K562 (cell line): Measurements from ENCODE around the gene USP35. TPM values are rescaled to one million over a fixed set of nuclear protein-coding genes. Genes with fewer than 3 reads are reported as not detected.
A peak's percentile ranks its signal among the peaks of the same experiment; 100 is the strongest.

Experiments used
- ATAC-seq: fragments of 200-7000 bp; cut with Tn5 transposase; 3 replicates; pipeline ENCODE4 v1.9.1; 2020; ENCODE audit warnings: moderate library complexity
- BruUV-seq: library from RNA; stranded (reverse); fragments of 400-500 nt; replicated peaks from 2 replicates; lab custom pipeline; 2021; lab: Mats Ljungman, UMichigan
- CTCF ChIA-PET: fragments of 300-600 bp; formaldehyde crosslinking; extraction: SDS; loops from one replicate; lab custom pipeline; 2021; ENCODE audit warnings: low intra/inter-chr PET ratio; lab: Yijun Ruan, JAX
- POLR2A ChIA-PET: fragments of 300-600, 350-650 bp; sonication (Branson Sonifier 250); formaldehyde crosslinking; extraction: SDS; loops from one replicate; lab custom pipeline; 2021; ENCODE audit warnings: antibody characterized with exemption, inconsistent platforms; lab: Yijun Ruan, JAX
- DNase-seq, 4 experiments: peaks; one replicate each; pipeline versions ENCODE4 v3.0.0 to v3.0.0-alpha.2; 2011 to 2018; ENCODE audit warnings: low spot score in 3 of 4, mixed read lengths in 3 of 4; ENCODE audit errors: extremely low read depth in 1 of 4
- FAIRE-seq: peaks from 2 replicates; lab custom pipeline; 2011; peaks lifted over from hg19 to GRCh38; lab: Jason Lieb, UNC
- H2AFZ ChIP-seq: 2 replicates; pipeline ENCODE4 v1.6.0; 2011; ENCODE audit warnings: low read depth, low read length, control low read depth, inconsistent platforms
- H3K27ac ChIP-seq: fragments of 200-600 bp; 3 replicates; pipeline ENCODE4 v1.8.0; 2011; ENCODE audit warnings: low read depth, mild to moderate bottlenecking, control low read depth, inconsistent platforms, low read length, moderate library complexity, mixed read lengths; ENCODE audit errors: extremely low read depth
- H3K27me3 ChIP-seq, 2 experiments: fragments of 300-600 bp in 1 of 2; 2 replicates in 1 of 2; 3 replicates in 1 of 2; pipeline versions ENCODE4 v1.6.0 to v1.8.0; 2011; ENCODE audit warnings: inconsistent platforms in 2 of 2, low read length in 2 of 2, mild to moderate bottlenecking in 1 of 2, mixed read lengths in 1 of 2, moderate library complexity in 1 of 2; ENCODE audit not compliant: control insufficient read depth in 2 of 2, insufficient read depth in 2 of 2
- H3K36me3 ChIP-seq: fragments of 300-600 bp; 3 replicates; pipeline ENCODE4 v1.8.0; 2011; ENCODE audit warnings: mild to moderate bottlenecking, low read length, inconsistent platforms; ENCODE audit not compliant: control insufficient read depth, insufficient read depth
- H3K4me1 ChIP-seq, 2 experiments: fragments of 200-600 bp in 1 of 2; replicated peaks in 1 of 2; 2 replicates in 1 of 2; 3 replicates in 1 of 2; pipeline versions ENCODE4 v1.5.1 to v1.8.0; 2011; ENCODE audit warnings: inconsistent platforms in 2 of 2, low read length in 2 of 2, mild to moderate bottlenecking in 1 of 2, mixed read lengths in 1 of 2, moderate library complexity in 1 of 2; ENCODE audit not compliant: control insufficient read depth in 2 of 2, insufficient read depth in 2 of 2
- H3K4me2 ChIP-seq: 2 replicates; pipeline ENCODE4 v1.6.1; 2011; ENCODE audit warnings: low read length, control low read depth, inconsistent platforms, mixed read lengths; ENCODE audit not compliant: insufficient read depth
- H3K4me3 ChIP-seq: fragments of 200-600 bp; sonication (generic), shearing (Covaris generic); 2 replicates; pipeline ENCODE4 v1.5.1; 2016; ENCODE audit warnings: control low read depth, inconsistent platforms
- H3K79me2 ChIP-seq: fragments of 200-600 bp; 3 replicates; pipeline ENCODE4 v1.8.0; 2011; ENCODE audit warnings: low read length, inconsistent platforms; ENCODE audit not compliant: control insufficient read depth, insufficient read depth
- H3K9ac ChIP-seq, 2 experiments: 2 replicates each; pipeline versions ENCODE4 v1.6.0 to v1.6.1; 2011; ENCODE audit warnings: low read depth in 2 of 2, low read length in 2 of 2, control low read depth in 1 of 2, inconsistent platforms in 1 of 2, mild to moderate bottlenecking in 1 of 2, mixed read lengths in 1 of 2; ENCODE audit not compliant: insufficient read depth in 1 of 2
- H3K9me1 ChIP-seq: one replicate; pipeline ENCODE4 v1.6.0; 2011; ENCODE audit warnings: inconsistent platforms, mild to moderate bottlenecking, low read length, moderate library complexity; ENCODE audit not compliant: control insufficient read depth, insufficient read depth
- H3K9me3 ChIP-seq: replicated peaks from 2 replicates; pipeline ENCODE4 v1.5.1; 2011; ENCODE audit warnings: low read depth, low read length, inconsistent platforms; ENCODE audit not compliant: control insufficient read depth, insufficient read depth
- H4K20me1 ChIP-seq: replicated peaks from 2 replicates; pipeline ENCODE4 v1.6.1; 2011; ENCODE audit warnings: low read length, inconsistent platforms, mixed read lengths; ENCODE audit not compliant: control insufficient read depth, insufficient read depth
- CBX5 ChIP-seq: IDR thresholded peaks from 2 replicates; pipeline ENCODE4 v1.6.1; 2014; ENCODE audit warnings: low read depth, borderline replicate concordance
- CEBPG ChIP-seq, 3 experiments: fragments of 200-800 bp in 1 of 3; sonication (Bioruptor generic) in 1 of 3; sonication (generic) in 1 of 3; formaldehyde crosslinking in 1 of 3; IDR thresholded peaks in 2 of 3; conservative IDR thresholded peaks in 1 of 3; 2 replicates each; pipeline versions ENCODE4 v1.6.1 to v1.8.0; 2016 to 2022; ENCODE audit warnings: missing compliant biosample characterization in 2 of 3, missing genetic modification characterization in 2 of 3, mild to moderate bottlenecking in 1 of 3, missing genetic modification reagents in 1 of 3
- EP400 ChIP-seq: fragments of 450-650 bp; IDR thresholded peaks from 2 replicates; pipeline ENCODE4 v1.6.1; 2017; ENCODE audit warnings: antibody characterized with exemption, mild to moderate bottlenecking, moderate library complexity
- FOS ChIP-seq: IDR thresholded peaks from 3 replicates; pipeline ENCODE4 v1.6.1; 2011; ENCODE audit not compliant: insufficient read length; ENCODE audit errors: extremely low read depth
- MAFG ChIP-seq: fragments of 450-650 bp; conservative IDR thresholded peaks from 2 replicates; pipeline ENCODE4 v1.6.1; 2016; ENCODE audit warnings: missing genetic modification characterization, missing compliant biosample characterization
- NELFE ChIP-seq: IDR thresholded peaks from 2 replicates; pipeline ENCODE4 v1.6.1; 2011; ENCODE audit warnings: mild to moderate bottlenecking; ENCODE audit not compliant: insufficient read depth, insufficient read length
- NKRF ChIP-seq: fragments of 450-650 bp; IDR thresholded peaks from 2 replicates; pipeline ENCODE4 v1.6.1; 2016; ENCODE audit warnings: borderline replicate concordance
- SAFB ChIP-seq: fragments of 200-400 bp; formaldehyde crosslinking; IDR thresholded peaks from 2 replicates; pipeline ENCODE4 v1.6.1; 2017; ENCODE audit warnings: low read depth, low read length, borderline replicate concordance
- STAT5B ChIP-seq: fragments of 250-450 bp; sonication (Bioruptor Pico); IDR thresholded peaks from 2 replicates; pipeline ENCODE4 v1.8.0; 2021; ENCODE audit warnings: mild to moderate bottlenecking, inconsistent platforms
- TGIF2 ChIP-seq: sonication (generic); formaldehyde crosslinking; IDR thresholded peaks from 2 replicates; pipeline ENCODE4 v1.8.1; 2022; ENCODE audit warnings: mild to moderate bottlenecking, missing genetic modification reagents, moderate library complexity
- ZFP36 ChIP-seq: fragments of 150-350 bp; IDR thresholded peaks from 2 replicates; pipeline ENCODE4 v1.6.1; 2018; ENCODE audit warnings: low read length, low read depth; ENCODE audit not compliant: partially characterized antibody
- ZNF3 ChIP-seq: fragments of 250-450 bp; sonication (Bioruptor Pico); IDR thresholded peaks from 2 replicates; pipeline ENCODE4 v1.5.0; 2021; ENCODE audit warnings: mild to moderate bottlenecking, moderate library complexity
- ZNF551 ChIP-seq: fragments of 250-450 bp; sonication (Bioruptor Pico); IDR thresholded peaks from 2 replicates; pipeline ENCODE4 v1.5.0; 2021; ENCODE audit warnings: mild to moderate bottlenecking, moderate library complexity
- ZNF57 ChIP-seq: fragments of 450-650 bp; formaldehyde crosslinking; IDR thresholded peaks from 2 replicates; pipeline ENCODE4 v1.4.0; 2020; ENCODE audit warnings: mild to moderate bottlenecking, moderate library complexity
- WGBS: fragments of 100-300 bp; shearing (Covaris generic); methylation state at CpG from one replicate; pipeline ENCODE4 v1.1.6; 2016; ENCODE audit warnings: low coverage, mixed read lengths; ENCODE audit not compliant: insufficient coverage; ENCODE audit errors: missing lambda C conversion rate; 5-methylcytosine and 5-hydroxymethylcytosine counted together
- in situ Hi-C: fragments of 300-500 bp; cut with MboI; formaldehyde crosslinking; loops from 4 replicates; pipeline ENCODE4 v1.15.0; 2018; ENCODE audit warnings: inconsistent platforms, mixed read lengths
- intact Hi-C: fragments of 100-400 bp; cut with micrococcal nuclease; formaldehyde crosslinking; loops from 2 replicates; pipeline ENCODE4 v1.14.2; 2022
- polyA plus RNA-seq, 8 experiments: library from polyadenylated mRNA; depleted of rRNA in 4 of 8; stranded (reverse) in 5 of 8; unstranded in 3 of 8; fragments of >200 nt; fragmentation: Nextera tagmentation in 2 of 8; fragmentation: Illumina TruSeq in 1 of 8; extraction: Ambion mirVana in 2 of 8; extraction: Trizol in 1 of 8; gene quantifications; 2 replicates each; pipeline versions ENCODE4 v1.2.1 to v1.2.3, GENCODE V29; 2011 to 2014; ENCODE audit warnings: inconsistent platforms in 1 of 8, missing spikeins in 1 of 8
- total RNA-seq, 7 experiments: library from RNA; depleted of rRNA in 6 of 7; stranded (reverse); fragments of >200 nt in 6 of 7; fragmentation: Illumina TruSeq in 2 of 7; extraction: Trizol in 2 of 7; gene quantifications; 2 replicates each; pipeline versions ENCODE4 v1.2.1 to v1.2.3, GENCODE V29; 2011 to 2021; ENCODE audit warnings: low replicate concordance in 1 of 7
- TF ChIP-seq, protein P1 (sequence below), 2 experiments: fragments of 450-650 bp; IDR thresholded peaks; 2 replicates each; pipeline ENCODE4 v1.6.1; 2016
- TF ChIP-seq, protein P2 (sequence below): fragments of 250-450 bp; sonication (Bioruptor Pico); IDR thresholded peaks from 2 replicates; pipeline ENCODE4 v1.5.1; 2021; ENCODE audit warnings: mild to moderate bottlenecking

The USP35 gene
- total and polyA plus RNA-seq, 9 of the 15 experiments (the other 6 are each of a cell fraction or from before 2014, with no cell fraction given), result 0.01 to 4.8 (median 3.6) TPM

- no peak for TF ChIP-seq ZNF3 (CRISPR knock-in tag)
- TF ChIP-seq SAFB, result no peak
- TF ChIP-seq, protein P1, sequence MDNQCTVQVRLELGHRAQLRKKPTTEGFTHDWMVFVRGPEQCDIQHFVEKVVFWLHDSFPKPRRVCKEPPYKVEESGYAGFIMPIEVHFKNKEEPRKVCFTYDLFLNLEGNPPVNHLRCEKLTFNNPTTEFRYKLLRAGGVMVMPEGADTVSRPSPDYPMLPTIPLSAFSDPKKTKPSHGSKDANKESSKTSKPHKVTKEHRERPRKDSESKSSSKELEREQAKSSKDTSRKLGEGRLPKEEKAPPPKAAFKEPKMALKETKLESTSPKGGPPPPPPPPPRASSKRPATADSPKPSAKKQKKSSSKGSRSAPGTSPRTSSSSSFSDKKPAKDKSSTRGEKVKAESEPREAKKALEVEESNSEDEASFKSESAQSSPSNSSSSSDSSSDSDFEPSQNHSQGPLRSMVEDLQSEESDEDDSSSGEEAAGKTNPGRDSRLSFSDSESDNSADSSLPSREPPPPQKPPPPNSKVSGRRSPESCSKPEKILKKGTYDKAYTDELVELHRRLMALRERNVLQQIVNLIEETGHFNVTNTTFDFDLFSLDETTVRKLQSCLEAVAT (IDR thresholded peaks at IDR 0.05), result no peak
- no peak for TF ChIP-seq EP400
- no peak for TF ChIP-seq FOS
- TF ChIP-seq, all 486 proteins: peak for 3
Observed at GRCh38 chr11:78199015-78199652, 10.4 kb downstream of the USP35 start (continued).

DNA sequence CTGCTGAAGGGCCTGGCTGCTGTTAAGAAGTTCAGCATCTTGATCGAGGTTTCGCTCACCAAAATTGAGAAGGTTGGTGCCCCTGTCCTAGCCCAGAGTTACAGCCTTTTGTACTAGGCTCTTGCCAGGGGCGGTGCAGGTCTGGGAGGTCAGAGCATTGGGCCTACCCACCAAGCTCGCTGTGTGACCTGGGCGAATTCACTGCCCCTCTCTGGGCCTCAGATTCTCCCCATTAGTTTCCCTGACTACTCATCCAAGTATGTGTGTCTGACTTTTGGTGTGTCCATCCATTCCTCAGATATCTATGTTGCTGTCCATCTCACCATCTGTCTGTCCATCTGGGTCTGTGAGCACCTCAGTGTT, 10.9 kb downstream of the USP35 start:
- 0 out of 2 replicates have a peak, but pooled peaks cover 6% of the 10 kb centered on the region for H4K20me1 ChIP-seq
- no peak overlapping the region for H3K4me2 ChIP-seq
- ChIA-PET POLR2A (interaction anchor here (1.2 kb wide), 1 partner anchor 10 kb away, joined by 3 read pairs; no protein-coding TSS in a partner anchor), CTCF (no interaction called here)
- WGBS, result 79% methylated on average over 4 of the region's 5 CpGs
- H3K36me3 ChIP-seq, result peaks cover 7% of the 10 kb centered on the region; the same call in 1 of the 3 replicates
- H2AFZ ChIP-seq, result no peak overlapping the region
- H3K27ac ChIP-seq, result no peak overlapping the region
- no peaks in the 10 kb centered on the region for H3K79me2 ChIP-seq
- FAIRE-seq (no peak), DNase-seq (no peak), ATAC-seq (no peak)
- H3K9ac ChIP-seq, result peak overlapping the region in 1 of 2 experiments; percentile 48; a peak in 1 of 4 replicates
- no peaks in the 10 kb centered on the region for H3K9me3 ChIP-seq
- H3K9me1 ChIP-seq, result no peaks in the 10 kb centered on the region
- no peaks in the 10 kb centered on the region for H3K27me3 ChIP-seq
- BruUV-seq, result no TSS peak
- intact Hi-C loops, result no loop called here
- no peak overlapping the region for H3K4me3 ChIP-seq
- in situ Hi-C loops, result no loop called here
- H3K4me1 ChIP-seq, result peaks cover 0 to 18% of the 10 kb centered on the region in 2 experiments; a peak in 3 of 5 replicates
- no peak for TF ChIP-seq TGIF2 (CRISPR knock-in tag)
- no peak for TF ChIP-seq NKRF
- TF ChIP-seq NELFE, result no peak
- TF ChIP-seq ZNF57 (CRISPR knock-in tag), result no peak
- no peak for TF ChIP-seq ZNF551 (CRISPR knock-in tag)
- TF ChIP-seq, protein P2, sequence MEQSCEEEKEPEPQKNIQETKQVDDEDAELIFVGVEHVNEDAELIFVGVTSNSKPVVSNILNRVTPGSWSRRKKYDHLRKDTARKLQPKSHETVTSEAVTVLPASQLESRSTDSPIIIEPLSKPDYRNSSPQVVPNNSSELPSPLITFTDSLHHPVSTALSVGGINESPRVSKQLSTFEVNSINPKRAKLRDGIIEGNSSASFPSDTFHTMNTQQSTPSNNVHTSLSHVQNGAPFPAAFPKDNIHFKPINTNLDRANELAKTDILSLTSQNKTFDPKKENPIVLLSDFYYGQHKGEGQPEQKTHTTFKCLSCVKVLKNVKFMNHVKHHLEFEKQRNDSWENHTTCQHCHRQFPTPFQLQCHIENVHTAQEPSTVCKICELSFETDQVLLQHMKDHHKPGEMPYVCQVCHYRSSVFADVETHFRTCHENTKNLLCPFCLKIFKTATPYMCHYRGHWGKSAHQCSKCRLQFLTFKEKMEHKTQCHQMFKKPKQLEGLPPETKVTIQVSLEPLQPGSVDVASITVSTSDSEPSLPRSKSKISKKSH, result no peak
- no peak for TF ChIP-seq CEBPG (CRISPR knock-in tag; IDR thresholded peaks at IDR 0.05)
- no peak for TF ChIP-seq CEBPG (tag; conservative IDR thresholded peaks at IDR 0.05 in 1 of 2, IDR thresholded peaks at IDR 0.05 in 1 of 2)
- TF ChIP-seq STAT5B, result no peak
- no peak for TF ChIP-seq MAFG
- no peak for TF ChIP-seq CBX5
- peak; percentile 66 for TF ChIP-seq ZFP36
